ENCODE data around the gene PPP3CA. TPM values are rescaled to one million over a fixed set of nuclear protein-coding genes. Genes with fewer than 3 reads are reported as not detected.

The PPP3CA gene
- total and polyA plus RNA-seq, 2 donors from 2014 or later = 6.9 to 31.5 TPM

DNA sequence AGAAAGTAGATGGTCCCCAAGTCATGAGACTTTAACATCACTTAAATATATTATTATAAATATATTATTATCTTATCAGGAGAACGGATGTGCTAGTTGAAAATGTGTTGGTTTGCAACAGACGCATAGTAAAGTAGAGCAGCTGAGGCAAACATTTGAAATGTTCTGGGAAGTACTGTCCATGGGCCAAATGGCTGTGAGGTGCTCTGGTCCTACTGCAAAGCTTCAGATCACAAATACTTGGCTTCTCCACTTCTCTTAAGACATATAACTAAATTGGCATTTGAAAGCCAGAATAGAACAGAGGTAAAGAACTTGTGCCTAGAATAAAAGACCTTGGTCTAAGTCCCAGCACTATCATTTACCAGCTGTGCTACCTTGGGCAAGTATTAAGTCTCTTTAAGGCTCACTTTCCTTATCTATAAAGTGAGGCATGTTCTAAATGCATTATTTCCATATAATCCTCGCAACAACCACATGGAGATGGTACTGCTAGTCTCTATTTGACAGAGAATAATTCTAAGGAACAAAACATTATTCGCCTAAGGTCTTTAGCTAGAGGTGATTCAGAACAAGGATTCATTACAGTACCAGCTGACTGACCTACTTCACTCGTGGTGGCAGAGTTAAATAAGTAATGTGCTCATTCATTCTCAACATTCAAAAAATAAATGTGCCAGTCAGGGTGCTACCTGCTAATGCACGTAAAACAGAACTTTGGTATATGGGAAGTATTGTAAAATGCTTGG is 297.1 kb downstream of the PPP3CA start:
- H3K27ac ChIP-seq (ENCODE audit: low read depth in 2 of 2, low read length in 2 of 2) = no peak overlapping the region
- TF ChIP-seq, protein P1, sequence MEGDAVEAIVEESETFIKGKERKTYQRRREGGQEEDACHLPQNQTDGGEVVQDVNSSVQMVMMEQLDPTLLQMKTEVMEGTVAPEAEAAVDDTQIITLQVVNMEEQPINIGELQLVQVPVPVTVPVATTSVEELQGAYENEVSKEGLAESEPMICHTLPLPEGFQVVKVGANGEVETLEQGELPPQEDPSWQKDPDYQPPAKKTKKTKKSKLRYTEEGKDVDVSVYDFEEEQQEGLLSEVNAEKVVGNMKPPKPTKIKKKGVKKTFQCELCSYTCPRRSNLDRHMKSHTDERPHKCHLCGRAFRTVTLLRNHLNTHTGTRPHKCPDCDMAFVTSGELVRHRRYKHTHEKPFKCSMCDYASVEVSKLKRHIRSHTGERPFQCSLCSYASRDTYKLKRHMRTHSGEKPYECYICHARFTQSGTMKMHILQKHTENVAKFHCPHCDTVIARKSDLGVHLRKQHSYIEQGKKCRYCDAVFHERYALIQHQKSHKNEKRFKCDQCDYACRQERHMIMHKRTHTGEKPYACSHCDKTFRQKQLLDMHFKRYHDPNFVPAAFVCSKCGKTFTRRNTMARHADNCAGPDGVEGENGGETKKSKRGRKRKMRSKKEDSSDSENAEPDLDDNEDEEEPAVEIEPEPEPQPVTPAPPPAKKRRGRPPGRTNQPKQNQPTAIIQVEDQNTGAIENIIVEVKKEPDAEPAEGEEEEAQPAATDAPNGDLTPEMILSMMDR (IDR thresholded peaks at IDR 0.05; ENCODE audit: borderline replicate concordance, extremely low read depth, insufficient read depth) = no peak
- no peak for DNase-seq

DNA sequence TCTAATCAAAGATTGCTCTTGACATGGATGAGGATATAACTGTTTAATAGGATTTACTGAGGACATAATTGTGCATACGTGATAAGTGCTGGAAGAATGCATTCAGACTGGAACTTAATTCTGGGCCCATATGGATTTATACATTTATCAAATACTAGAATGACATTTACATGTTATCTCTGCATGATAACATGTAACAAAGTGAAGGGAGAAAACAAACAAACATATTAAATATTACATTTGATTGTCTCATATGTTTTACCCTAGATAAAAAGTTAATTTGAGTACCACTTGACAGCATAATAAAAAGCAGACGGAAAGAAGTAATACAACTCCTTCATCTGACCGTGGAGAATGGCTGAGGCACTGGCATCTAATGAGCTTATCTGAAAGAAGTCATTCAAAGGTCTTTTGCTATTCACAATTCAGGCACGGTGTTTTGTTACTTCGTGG is 297.8 kb downstream of the PPP3CA start:
- H3K4me1 ChIP-seq (ENCODE audit: control insufficient read depth in 2 of 3, insufficient read depth in 2 of 3, low read depth in 1 of 3, low read length in 3 of 3) = no peaks in the 10 kb centered on the region
- H3K36me3 ChIP-seq (ENCODE audit: control insufficient read depth in 2 of 3, insufficient read depth in 3 of 3, low read length in 3 of 3) = no peaks in the 10 kb centered on the region
- TF ChIP-seq, protein P1 (IDR thresholded peaks at IDR 0.05; ENCODE audit: borderline replicate concordance, extremely low read depth, insufficient read depth) = no peak
- H3K4me3 ChIP-seq (ENCODE audit: low read length in 3 of 3) = no peak overlapping the region
- FAIRE-seq (no peak), DNase-seq (no peak)
- intact Hi-C loops (cut with DNase I) = no loop called here
- no peaks in the 10 kb centered on the region for H3K9me3 ChIP-seq (ENCODE audit: control insufficient read depth in 2 of 3, insufficient read depth in 1 of 3, low read length in 3 of 3)
- no peak overlapping the region for H3K9ac ChIP-seq (ENCODE audit: low read length in 3 of 3)
- H3K27ac ChIP-seq (ENCODE audit: low read depth in 2 of 2, low read length in 2 of 2) = no peak overlapping the region
- no peaks in the 10 kb centered on the region for H3K27me3 ChIP-seq (ENCODE audit: control insufficient read depth, insufficient read depth, low read length)

More for the DNA sequence above, 297.1 kb downstream of the PPP3CA start:
- no peak for FAIRE-seq
- no peak overlapping the region for H3K4me3 ChIP-seq (ENCODE audit: low read length in 3 of 3)
- H3K9ac ChIP-seq (ENCODE audit: low read length in 3 of 3) = no peak overlapping the region
- no peaks in the 10 kb centered on the region for H3K9me3 ChIP-seq (ENCODE audit: control insufficient read depth in 2 of 3, insufficient read depth in 1 of 3, low read length in 3 of 3)
- H3K27me3 ChIP-seq (ENCODE audit: control insufficient read depth, insufficient read depth, low read length) = no peaks in the 10 kb centered on the region
- intact Hi-C loops (cut with DNase I) = no loop called here
- H3K36me3 ChIP-seq (ENCODE audit: control insufficient read depth in 2 of 3, insufficient read depth in 3 of 3, low read length in 3 of 3) = no peaks in the 10 kb centered on the region
- no peaks in the 10 kb centered on the region for H3K4me1 ChIP-seq (ENCODE audit: control insufficient read depth in 2 of 3, insufficient read depth in 2 of 3, low read depth in 1 of 3, low read length in 3 of 3)

- Histone ChIP-seq H3K4me1 (ENCODE audit: control insufficient read depth in 2 of 3, insufficient read depth in 2 of 3, low read depth in 1 of 3, low read length in 3 of 3) (no peaks in the 10 kb centered on the region), H3K4me3 (ENCODE audit: low read length in 3 of 3) (no peak overlapping the region), H3K9ac (ENCODE audit: low read length in 3 of 3) (no peak overlapping the region), H3K27me3 (ENCODE audit: control insufficient read depth, insufficient read depth, low read length) (no peaks in the 10 kb centered on the region), H3K36me3 (ENCODE audit: control insufficient read depth in 2 of 3, insufficient read depth in 3 of 3, low read length in 3 of 3) (no peaks in the 10 kb centered on the region), H3K27ac (ENCODE audit: low read depth in 2 of 2, low read length in 2 of 2) (no peak overlapping the region), H3K9me3 (ENCODE audit: control insufficient read depth in 2 of 3, insufficient read depth in 1 of 3, low read length in 3 of 3) (no peaks in the 10 kb centered on the region)
- TF ChIP-seq, protein P1 (IDR thresholded peaks at IDR 0.05; ENCODE audit: borderline replicate concordance, extremely low read depth, insufficient read depth) = no peak
- no peak for DNase-seq
- no peak for FAIRE-seq
- intact Hi-C loops (cut with DNase I) = no loop called here
Observed at GRCh38 chr4:101044766-101045165, 302.6 kb downstream of the PPP3CA start.
